Posterior vena cava (tissue), 2 donors: ENCODE measurements around the gene PTBP3. TPM values are rescaled to one million over a fixed set of nuclear protein-coding genes. Genes with fewer than 3 reads are reported as not detected.
"Not testable (repeated sequence)": the region's sequence is repeated elsewhere in the genome, so short reads cannot be mapped to it uniquely, and the experiment has no call there.

Source experiments
- DNase-seq: peaks from one replicate; pipeline ENCODE4 v3.0.0-alpha.2; 2020; ENCODE audit warnings: low spot score
- intact Hi-C, 2 donors: fragments of 100-400 bp; cut with DNase I; formaldehyde crosslinking; loops; one replicate each; pipeline versions ENCODE4 v1.14.1 to v1.14.2; 2022 to 2023
- total RNA-seq, 2 donors: library from RNA; stranded (reverse); fragmentation: NEBNext Ultra II Directional; extraction: Animal tissue kit (Norgen Biotek cat#: 25700); gene quantifications; one replicate each; pipeline ENCODE4 v1.2.1, GENCODE V29; 2021
- donor health status: DM: yes; HTN: yes; CAD: no.
- donor health status: DM: yes; HTN: yes; CAD: no.

Gene PTBP3
- total RNA-seq, 2 donors from 2014 or later = 35.4 to 42.5 TPM

DNA sequence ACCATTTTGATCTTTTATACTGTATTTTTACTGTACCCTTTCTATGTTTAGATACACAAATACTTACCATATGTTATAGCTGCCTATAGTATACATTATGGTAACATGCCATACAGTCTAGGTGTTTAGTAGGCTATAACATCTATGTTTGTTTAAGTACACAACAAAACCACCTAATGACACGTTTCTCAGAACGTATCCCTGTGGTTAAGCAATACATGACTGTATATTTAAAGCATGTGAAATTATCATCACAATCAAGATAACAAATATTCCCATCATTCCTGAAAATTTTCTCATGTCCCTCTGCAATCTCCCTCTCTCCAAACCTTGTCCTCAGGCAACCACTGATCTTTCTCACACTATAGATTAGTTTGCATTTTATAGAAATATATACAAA, 91.9 kb downstream of the PTBP3 start:
- DNase-seq = no peak
- intact Hi-C loops = no loop called here

DNA sequence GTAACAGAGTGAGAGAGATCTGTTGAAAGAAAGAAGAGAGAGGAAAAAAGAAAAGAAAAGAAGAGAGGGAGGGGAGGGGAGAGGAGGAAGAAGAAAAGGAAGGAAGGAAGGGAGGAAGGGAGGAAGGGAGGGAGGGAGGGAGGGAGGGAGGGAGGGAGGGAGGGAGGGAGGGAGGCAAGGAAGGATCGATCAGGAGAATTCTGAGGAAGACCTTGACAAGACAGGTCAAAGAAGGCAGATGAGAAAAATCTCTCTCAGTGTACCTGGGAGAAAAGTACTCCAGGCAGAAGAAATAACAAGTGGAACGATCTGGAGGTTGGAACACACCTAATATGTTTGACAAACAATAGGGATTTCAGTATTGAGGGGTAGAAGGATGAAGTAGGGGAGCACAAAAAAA, 93.7 kb downstream of the PTBP3 start:
- intact Hi-C loops = no loop called here
- no peak for DNase-seq

DNA sequence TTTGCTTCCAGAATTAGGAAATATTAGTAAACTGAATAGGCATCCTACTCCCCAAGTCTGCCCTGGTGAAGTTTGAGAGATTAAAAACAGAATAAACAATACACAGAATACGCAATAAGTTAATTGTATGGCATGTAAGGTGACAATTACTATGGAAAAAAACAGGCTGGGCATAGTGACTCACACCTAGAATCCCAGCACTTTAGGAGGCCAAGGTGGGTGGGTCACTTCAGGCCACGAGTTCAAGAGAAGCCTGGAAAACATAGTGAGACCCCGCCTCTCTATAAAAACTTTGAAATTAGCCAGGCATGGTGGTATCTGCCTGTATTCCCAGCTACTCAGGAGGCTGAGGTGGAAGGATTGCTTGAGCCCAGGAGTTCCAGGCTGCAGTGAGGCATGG, 94.1 kb downstream of the PTBP3 start:
- intact Hi-C loops = no loop called here
- no peak for DNase-seq

DNA sequence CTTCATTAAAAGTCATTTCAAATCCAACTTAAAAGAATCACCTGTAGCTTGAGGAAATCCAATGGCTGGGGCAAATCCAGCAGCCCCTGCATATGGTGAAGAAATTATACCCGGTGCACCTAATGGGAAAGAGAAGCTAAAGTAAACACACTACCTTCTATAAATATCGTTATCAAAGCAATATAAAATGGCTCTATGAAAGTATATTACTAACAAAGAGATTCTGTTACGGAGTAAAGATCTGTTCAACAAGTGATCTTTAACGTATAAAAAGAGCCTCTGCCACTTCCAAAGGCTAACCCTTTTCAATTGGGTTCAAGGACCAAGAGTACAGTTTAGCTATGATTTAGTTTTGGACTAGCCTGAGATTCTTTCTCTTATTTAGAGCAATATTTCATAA, 98.6 kb downstream of the PTBP3 start:
- DNase-seq = no peak
- intact Hi-C loops = no loop called here

DNA sequence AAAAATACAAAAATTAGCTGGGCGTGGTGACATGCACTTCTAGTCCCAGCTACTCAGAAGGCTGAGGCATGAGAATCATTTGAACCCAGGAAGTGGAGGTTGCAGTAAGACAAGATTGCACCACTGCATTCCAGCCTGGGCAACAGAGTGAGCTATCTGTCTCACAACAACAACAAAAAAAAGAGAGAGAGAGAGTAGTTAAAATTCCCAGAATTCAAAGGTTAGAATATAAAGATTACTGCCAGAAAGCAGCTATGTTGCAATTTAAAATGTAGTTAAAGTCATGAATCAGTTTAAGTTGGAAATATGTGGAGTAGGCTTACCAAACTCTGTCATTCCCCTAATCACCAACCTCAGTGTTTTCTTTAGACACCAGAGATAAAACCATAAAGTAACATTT, 99.7 kb downstream of the PTBP3 start:
- DNase-seq = no peak

DNA sequence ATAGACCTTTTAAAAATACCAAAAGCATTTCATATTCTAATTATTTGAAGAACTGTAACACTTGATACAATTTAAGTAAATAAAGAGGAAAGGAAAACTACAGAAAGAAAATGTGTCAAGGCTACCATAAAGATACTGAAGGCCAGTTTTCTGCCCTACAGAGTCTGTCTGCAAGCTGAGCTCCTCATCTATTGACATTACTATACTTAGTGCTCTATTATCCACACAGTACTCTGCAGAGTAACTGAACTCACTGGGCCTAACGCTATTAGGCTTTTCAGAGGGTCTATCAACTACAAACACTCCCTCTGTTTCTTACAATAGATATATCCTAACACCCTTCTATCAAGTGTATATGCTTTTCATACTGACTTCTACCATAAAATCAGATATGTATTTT, 101.2 kb downstream of the PTBP3 start:
- DNase-seq = no peak
- intact Hi-C loops = no loop called here

More for the DNA sequence above, 99.7 kb downstream of the PTBP3 start:
- intact Hi-C loops = no loop called here

DNA sequence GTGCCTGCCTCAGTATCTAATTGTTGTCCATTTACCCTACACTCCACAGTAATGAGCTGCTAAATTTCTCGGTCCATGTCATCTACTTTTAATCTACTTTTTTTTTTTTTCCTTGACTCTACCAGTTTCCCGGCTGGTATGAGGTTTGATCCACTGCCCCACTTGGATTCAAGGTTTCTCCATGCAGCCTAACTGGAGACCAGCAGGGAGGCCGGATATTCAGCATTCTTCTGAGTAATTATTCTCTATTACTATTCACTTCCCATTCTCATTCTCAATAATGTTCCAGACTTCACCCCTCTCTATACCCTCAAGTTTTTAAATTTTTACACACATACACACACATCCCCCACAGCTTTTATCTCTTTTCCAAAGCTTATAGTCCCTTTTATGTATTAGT, 107.3 kb downstream of the PTBP3 start:
- intact Hi-C loops = no loop called here
- no peak for DNase-seq

DNA sequence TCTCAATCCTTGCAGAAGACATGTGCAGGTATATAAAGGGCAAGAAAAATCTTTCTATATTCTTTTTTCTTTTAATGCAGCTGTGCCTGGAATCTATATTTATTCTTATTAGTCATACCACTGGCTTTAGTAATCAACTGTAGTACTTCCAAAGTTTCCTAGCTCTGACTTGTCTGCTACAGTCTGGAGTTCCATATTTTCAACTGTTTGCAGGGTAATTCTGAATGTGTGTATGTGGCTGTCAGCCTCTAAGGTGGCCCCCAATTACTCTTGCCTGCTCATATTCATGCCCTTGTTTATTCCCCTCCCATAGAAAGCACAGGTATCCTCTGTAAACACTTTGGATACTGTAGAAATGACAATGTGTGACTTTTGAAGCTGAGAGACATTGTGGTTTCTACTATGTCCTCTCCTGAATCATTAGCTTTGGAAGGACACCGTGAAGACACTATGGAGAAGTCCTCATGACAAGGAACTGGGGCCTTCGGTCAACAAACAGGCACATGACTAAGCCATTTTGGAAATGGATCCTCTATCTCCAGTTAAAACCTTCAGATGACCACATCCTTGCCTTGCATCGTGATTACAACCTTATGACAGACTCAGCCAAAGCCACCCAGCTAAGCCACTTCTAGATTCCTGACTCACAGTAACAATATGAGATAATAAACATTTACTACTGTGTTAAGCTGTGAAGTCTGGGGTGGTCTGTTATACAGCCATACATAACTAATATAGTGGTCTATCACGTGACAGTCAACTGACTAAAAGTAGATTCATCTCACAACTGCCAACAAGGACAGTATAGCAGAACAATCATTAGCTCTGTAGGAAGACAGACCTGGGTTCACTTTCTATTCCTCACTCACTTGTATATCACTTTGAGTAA, 108.8 kb downstream of the PTBP3 start:
- intact Hi-C loops = no loop called here
- DNase-seq = no peak

DNA sequence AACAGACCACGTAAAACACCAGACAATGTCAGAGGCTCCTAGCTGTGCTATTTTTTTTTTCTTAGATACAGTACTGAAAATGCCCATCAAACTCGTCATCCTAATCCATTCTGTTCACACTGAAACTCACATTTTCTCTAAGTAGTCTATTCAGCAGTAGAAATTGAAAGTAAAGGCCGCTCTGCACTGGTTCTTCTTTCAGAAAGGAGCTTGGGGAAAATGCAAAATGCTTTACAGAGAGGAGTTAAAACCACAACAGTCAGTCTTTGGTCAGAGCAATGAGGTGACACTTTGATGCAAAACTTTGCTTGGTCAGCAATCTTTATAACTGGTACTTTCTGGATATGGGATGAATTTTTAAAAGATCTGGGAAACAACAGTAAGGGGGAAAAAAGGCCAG, 114.5 kb downstream of the PTBP3 start:
- DNase-seq = no peak
- intact Hi-C loops = no loop called here

DNA sequence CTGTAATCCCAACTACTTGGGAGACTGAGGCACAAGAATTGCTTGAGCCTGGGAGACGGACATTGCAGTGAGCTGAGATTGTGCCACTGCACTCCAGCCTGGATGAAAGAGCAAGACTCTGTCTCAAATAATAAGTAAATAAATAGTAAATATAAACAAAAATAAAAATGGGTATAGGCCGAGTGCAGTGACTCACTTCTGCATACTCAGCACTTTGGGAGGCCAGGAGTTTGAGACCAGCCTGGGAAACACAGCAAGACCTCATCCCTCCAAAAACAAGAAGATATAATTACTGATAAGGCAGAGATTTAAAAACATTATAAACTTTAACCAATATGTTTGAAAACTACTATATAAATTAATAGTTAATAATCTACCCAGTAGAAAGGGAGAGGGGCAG, 120.5 kb downstream of the PTBP3 start:
- intact Hi-C loops = no loop called here
- DNase-seq = no peak

DNA sequence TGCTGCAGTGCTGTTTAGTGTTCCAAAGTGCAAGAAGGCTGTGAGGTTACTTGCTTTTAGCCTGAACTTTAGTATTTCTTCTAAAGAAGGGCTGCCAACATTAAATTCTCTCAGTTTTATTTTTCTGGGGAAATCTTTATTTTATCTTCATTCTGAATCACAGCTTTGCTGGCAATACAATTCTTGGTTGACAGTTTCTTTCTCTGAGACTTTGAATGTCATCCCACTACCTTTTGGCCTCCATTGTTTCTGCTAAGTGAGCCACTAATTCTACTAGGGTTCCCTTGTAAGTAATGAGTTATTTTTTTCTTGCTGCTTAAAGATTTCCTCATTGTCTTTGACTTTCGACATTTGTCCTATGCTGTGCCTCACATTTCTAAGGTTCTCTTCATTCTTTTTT, 126.0 kb downstream of the PTBP3 start:
- DNase-seq = no peak
- intact Hi-C loops = no loop called here

DNA sequence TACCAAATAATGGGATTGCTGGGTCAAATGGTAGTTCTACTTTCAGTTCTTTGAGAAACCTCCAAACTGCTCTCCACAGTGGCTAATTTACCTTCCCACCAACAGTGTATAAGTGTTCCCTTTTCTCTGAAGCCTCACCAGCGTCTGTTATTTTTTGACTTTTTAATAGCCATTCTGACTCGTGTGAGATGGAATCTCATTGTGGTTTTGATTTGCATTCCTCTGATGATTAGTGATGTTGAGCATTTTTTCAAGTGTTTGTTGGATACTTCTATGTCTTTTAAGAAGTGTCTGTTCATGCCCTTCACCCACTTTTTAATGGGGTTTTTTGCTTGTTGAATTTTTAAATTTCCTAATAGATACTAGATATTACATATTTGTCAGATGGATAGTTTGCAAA, 129.9 kb downstream of the PTBP3 start:
- intact Hi-C loops = no loop called here
- no peak for DNase-seq

DNA sequence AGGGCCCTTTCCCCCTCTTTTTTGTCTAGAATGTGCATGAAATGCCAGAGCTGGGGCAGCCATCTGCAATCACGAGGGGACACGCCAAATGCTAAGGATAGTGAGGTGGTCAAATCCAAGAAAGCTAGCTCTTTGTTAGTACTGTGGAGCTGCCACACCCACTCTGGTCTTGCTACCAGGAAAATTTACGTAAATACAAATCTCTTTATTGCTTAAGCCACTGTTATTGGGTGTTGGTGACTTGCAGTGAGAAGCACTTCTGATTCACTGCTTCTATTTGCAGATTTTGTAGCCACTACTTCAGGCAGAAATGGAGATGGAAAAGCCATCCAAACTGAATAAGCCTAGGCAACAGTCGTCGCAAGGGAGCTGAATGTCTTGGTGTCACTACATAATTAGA, 132.7 kb downstream of the PTBP3 start:
- intact Hi-C loops = no loop called here

DNA sequence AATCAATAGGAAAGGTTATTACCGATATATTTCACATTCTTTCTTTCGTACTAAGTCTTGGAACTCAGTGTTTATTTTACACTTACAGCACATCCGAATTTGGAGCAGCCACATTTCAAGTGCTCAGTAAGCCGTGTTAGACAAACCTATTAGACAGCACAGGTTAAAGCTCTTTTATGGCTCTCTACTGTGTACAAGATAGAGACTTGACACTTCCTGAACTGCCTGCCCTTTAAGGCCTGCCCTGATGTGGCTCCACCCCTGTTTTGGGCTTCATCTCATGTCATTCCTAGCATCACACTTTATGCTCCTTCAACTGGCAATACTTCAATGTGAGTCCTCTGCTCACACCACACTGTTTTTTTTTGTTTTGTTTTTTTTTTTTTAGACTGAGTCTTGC, 134.8 kb downstream of the PTBP3 start:
- intact Hi-C loops = no loop called here
- DNase-seq = no peak

More for the DNA sequence above, 132.7 kb downstream of the PTBP3 start:
- no peak for DNase-seq

DNA sequence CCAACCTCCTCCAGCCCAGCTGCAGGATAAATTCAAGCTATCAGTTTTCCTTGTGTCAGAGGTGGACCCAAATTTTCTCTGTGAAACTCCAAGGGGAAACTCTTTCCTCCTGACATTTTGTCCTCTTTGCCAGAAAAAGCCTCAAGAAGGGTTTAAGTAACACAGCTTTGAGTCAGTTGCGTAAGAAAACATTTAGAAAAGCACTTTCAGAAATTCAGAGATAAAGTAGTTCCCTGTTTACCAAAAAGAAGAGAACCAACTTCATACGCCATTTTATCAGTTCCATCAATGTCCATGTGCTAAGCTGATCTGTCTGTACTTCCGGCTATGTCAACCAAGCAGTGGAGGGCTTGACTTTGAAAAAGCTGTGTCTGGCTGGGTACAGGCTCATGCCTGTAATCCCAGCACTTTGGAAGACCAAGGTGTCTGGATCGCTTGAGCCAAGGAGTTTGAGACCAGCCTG, 138.4 kb downstream of the PTBP3 start:
- DNase-seq = no peak
- intact Hi-C loops = no loop called here

DNA sequence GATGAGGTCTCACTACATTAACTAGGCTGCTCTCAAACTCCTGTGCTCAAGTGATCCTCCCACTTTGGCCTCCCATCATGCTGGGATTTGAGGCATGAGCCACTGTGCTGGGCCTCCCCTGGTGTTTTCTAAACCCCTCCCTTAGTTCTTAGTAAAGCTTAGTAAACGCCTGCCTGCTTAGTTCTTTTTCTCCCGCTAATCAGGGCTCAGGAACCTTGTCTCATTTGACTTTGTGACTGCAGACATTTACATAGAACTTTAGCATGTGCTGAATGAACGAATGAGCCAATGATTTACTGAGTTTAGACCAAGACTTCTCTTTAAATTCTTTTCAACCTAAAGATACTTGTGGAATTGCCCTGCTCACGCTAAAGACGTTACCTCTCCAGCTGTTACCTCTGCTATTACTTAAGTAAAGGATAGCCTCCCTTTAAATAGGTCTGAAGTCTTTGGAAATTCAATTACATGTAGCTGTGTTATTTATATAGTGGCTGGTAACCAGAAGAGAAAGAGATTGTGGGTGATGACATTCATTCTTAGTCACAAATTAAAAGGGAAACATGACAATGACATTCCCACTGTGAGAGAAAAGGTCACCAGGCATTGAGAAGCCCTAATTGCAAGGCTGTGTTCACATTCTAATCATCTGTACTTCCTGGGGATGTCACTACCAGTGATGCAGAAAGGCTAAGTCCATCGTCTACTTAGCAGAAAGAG, 139.7 kb downstream of the PTBP3 start:
- intact Hi-C loops = no loop called here
- no peak for DNase-seq

DNA sequence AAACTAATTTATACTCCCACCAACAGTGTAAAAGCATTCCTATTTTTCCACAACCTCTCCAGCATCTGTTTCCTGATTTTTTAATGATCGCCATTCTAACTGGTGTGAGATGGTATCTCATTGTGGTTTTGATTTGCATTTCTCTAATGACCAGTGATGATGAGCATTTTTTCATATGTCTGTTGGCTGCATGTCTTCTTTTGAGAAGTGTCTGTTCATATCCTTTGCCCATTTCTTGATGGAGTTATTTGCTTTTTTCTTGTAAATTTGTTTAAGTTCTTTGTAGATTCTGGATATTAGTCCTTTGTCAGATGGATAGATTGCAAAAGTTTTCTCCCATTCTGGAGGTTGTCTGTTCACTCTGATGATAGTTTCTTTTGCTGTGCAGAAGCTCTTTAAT, 143.1 kb downstream of the PTBP3 start:
- DNase-seq, intact Hi-C loops: not testable (repeated sequence)

DNA sequence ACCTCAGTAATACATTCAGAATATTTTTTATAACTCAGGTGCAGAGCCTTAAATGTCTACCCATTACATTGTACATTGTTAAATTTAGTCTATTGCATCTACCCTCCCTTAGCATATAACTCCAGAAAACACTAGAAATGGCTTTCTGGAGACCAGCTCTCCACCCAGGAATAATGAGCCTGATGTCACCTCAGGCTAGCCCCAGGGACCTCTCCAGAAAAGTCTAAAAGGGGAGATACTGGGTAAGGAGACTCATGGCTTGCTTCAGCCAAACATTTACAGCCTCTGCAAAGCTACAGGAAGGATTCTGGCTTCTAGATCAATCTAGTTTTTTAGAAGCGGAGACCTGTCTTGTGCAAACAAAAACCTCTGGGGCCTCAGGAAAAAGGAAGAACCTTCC, 144.5 kb downstream of the PTBP3 start:
- intact Hi-C loops = no loop called here
- no peak for DNase-seq

DNA sequence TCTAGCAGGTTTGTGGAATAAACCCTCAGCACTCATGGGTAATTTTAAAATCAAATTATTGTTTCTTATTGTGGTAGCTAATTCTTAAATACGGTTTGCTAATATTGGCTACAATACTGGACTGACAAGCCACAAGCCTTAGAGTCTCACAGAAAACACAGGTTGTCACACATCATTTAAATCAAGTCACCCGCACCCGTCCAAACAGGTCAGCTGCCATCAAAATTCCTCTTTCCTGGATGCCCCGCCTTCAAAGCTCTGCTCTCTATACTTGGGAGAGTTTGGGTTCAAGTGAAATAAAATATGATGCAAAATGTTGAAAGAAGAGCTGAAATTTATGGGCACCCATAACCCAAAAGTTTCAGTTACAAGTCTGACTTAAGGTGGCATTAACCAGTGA, 146.0 kb downstream of the PTBP3 start:
- intact Hi-C loops = loop anchor here in 1 of 2 donors (1.0 kb wide), 1 partner anchor 21 kb away; no protein-coding TSS in a partner anchor
- no peak for DNase-seq

DNA sequence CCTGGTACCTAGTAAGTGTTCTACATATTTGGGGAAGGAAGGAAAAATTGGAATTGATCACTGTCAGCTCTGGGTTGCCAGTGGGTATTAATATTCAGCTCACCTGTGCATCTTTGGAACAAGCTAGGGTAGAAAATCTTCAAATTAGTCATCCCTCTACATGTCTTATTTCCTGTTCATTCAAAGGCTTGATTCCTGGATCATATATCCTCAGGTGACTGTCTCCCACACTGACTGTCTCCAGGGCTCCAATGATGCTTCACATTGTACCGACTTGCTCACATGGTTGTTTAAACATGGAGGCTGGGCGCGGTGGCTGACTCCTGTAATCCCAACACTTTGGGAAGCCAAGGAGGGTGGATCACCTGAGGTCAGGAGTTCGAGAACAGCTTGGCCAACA, 146.7 kb downstream of the PTBP3 start:
- intact Hi-C loops = loop anchor here in 1 of 2 donors (1.0 kb wide), 1 partner anchor 20 kb away; no protein-coding TSS in a partner anchor

DNA sequence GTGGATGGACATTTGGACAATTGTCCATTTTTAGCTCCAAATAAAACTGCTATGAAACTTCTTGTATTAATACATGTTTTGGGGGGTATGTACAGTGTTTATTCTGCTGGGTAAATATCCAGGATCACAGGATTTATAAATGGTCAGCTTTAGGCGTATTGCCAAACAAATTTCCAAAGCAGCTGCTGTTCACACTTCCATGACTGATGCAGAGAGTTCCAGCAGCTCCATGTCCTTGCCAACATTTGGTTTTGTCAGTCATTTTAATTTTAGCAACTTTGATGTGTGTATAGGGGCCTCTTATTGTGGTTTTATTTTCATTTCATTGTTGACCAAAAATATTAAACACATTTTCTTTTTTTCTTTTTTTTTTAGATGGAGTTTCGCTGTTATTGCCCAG, 148.5 kb downstream of the PTBP3 start:
- no peak for DNase-seq
- intact Hi-C loops = no loop called here

More for the DNA sequence above, 146.7 kb downstream of the PTBP3 start:
- no peak for DNase-seq
